Measurements from ENCODE around the gene KCTD2. TPM values are rescaled to one million over a fixed set of nuclear protein-coding genes. Genes with fewer than 3 reads are reported as not detected.

KCTD2 gene
- total and polyA plus RNA-seq, 2 of the 13 experiments (the other 11 are each of a cell fraction or from before 2014, with no cell fraction given), result 28.3 to 32.6 TPM

DNA sequence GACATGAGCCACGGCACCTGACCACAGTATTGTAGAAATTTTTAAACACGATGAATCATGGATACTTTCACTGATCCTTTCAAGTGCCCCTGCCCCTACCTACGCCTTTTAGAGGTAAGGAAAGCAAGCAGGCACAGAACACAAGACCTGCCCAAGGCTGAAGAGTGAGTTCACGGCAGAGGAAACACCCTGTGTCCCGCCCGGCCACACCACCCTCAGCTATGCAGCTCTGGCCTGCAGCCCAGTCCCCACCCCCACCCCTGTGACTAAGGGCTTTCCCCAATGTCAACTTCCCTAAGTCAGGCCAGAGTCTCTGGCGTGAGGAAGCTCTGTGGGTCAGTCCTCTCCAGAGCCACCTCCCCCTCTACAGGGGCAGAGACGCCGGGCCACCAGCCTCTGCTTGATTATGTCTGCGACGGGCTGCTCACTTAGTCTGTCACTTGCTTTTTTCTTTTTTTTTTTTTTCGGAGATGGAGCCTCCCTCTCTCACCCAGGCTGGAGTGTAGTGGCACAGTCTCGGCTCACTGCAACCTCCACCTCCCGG, 49.1 kb downstream of the KCTD2 start (continued):
- TF ChIP-seq, protein P1, sequence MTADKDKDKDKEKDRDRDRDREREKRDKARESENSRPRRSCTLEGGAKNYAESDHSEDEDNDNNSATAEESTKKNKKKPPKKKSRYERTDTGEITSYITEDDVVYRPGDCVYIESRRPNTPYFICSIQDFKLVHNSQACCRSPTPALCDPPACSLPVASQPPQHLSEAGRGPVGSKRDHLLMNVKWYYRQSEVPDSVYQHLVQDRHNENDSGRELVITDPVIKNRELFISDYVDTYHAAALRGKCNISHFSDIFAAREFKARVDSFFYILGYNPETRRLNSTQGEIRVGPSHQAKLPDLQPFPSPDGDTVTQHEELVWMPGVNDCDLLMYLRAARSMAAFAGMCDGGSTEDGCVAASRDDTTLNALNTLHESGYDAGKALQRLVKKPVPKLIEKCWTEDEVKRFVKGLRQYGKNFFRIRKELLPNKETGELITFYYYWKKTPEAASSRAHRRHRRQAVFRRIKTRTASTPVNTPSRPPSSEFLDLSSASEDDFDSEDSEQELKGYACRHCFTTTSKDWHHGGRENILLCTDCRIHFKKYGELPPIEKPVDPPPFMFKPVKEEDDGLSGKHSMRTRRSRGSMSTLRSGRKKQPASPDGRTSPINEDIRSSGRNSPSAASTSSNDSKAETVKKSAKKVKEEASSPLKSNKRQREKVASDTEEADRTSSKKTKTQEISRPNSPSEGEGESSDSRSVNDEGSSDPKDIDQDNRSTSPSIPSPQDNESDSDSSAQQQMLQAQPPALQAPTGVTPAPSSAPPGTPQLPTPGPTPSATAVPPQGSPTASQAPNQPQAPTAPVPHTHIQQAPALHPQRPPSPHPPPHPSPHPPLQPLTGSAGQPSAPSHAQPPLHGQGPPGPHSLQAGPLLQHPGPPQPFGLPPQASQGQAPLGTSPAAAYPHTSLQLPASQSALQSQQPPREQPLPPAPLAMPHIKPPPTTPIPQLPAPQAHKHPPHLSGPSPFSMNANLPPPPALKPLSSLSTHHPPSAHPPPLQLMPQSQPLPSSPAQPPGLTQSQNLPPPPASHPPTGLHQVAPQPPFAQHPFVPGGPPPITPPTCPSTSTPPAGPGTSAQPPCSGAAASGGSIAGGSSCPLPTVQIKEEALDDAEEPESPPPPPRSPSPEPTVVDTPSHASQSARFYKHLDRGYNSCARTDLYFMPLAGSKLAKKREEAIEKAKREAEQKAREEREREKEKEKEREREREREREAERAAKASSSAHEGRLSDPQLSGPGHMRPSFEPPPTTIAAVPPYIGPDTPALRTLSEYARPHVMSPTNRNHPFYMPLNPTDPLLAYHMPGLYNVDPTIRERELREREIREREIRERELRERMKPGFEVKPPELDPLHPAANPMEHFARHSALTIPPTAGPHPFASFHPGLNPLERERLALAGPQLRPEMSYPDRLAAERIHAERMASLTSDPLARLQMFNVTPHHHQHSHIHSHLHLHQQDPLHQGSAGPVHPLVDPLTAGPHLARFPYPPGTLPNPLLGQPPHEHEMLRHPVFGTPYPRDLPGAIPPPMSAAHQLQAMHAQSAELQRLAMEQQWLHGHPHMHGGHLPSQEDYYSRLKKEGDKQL (CRISPR knock-in tag; IDR thresholded peaks at IDR 0.05; ENCODE audit: low read depth), result 0 out of 2 replicates have a peak, but pooled peaks have one; percentile 28
- TF ChIP-seq, protein P2, sequence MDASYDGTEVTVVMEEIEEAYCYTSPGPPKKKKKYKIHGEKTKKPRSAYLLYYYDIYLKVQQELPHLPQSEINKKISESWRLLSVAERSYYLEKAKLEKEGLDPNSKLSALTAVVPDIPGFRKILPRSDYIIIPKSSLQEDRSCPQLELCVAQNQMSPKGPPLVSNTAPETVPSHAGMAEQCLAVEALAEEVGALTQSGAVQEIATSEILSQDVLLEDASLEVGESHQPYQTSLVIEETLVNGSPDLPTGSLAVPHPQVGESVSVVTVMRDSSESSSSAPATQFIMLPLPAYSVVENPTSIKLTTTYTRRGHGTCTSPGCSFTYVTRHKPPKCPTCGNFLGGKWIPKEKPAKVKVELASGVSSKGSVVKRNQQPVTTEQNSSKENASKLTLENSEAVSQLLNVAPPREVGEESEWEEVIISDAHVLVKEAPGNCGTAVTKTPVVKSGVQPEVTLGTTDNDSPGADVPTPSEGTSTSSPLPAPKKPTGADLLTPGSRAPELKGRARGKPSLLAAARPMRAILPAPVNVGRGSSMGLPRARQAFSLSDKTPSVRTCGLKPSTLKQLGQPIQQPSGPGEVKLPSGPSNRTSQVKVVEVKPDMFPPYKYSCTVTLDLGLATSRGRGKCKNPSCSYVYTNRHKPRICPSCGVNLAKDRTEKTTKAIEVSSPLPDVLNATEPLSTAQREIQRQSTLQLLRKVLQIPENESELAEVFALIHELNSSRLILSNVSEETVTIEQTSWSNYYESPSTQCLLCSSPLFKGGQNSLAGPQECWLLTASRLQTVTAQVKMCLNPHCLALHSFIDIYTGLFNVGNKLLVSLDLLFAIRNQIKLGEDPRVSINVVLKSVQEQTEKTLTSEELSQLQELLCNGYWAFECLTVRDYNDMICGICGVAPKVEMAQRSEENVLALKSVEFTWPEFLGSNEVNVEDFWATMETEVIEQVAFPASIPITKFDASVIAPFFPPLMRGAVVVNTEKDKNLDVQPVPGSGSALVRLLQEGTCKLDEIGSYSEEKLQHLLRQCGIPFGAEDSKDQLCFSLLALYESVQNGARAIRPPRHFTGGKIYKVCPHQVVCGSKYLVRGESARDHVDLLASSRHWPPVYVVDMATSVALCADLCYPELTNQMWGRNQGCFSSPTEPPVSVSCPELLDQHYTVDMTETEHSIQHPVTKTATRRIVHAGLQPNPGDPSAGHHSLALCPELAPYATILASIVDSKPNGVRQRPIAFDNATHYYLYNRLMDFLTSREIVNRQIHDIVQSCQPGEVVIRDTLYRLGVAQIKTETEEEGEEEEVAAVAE (CRISPR knock-in tag; IDR thresholded peaks at IDR 0.05; ENCODE audit: borderline replicate concordance), result 0 out of 2 replicates have a peak, but pooled peaks have one; percentile 43
- no peak for TF ChIP-seq PAF1 (CRISPR knock-in tag; IDR thresholded peaks at IDR 0.05)
- TF ChIP-seq ZNF335 (CRISPR knock-in tag; IDR thresholded peaks at IDR 0.05), result peak; percentile 54; the same call in 1 of the 2 replicates
- no peak for TF ChIP-seq RFX3 (CRISPR knock-in tag; IDR thresholded peaks at IDR 0.05)
- 0 out of 2 replicates have a peak, but pooled peaks have one; percentile 47 for TF ChIP-seq GATAD1 (CRISPR knock-in tag; IDR thresholded peaks at IDR 0.05)
- TF ChIP-seq SP5 (CRISPR knock-in tag; IDR thresholded peaks at IDR 0.05; ENCODE audit: borderline replicate concordance, low read depth), result peak; percentile 76
- no peak for TF ChIP-seq MZF1 (CRISPR knock-in tag; IDR thresholded peaks at IDR 0.05; ENCODE audit: borderline replicate concordance)
- no peak for TF ChIP-seq SOX6 (IDR thresholded peaks at IDR 0.05)
- peak; percentile 53 for TF ChIP-seq SOX6 (CRISPR knock-in tag; IDR thresholded peaks at IDR 0.05)
- TF ChIP-seq ZFP90 (CRISPR knock-in tag; IDR thresholded peaks at IDR 0.05; ENCODE audit: borderline replicate concordance), result peak; percentile 79; the same call in 1 of the 2 replicates
- TF ChIP-seq, protein P3, sequence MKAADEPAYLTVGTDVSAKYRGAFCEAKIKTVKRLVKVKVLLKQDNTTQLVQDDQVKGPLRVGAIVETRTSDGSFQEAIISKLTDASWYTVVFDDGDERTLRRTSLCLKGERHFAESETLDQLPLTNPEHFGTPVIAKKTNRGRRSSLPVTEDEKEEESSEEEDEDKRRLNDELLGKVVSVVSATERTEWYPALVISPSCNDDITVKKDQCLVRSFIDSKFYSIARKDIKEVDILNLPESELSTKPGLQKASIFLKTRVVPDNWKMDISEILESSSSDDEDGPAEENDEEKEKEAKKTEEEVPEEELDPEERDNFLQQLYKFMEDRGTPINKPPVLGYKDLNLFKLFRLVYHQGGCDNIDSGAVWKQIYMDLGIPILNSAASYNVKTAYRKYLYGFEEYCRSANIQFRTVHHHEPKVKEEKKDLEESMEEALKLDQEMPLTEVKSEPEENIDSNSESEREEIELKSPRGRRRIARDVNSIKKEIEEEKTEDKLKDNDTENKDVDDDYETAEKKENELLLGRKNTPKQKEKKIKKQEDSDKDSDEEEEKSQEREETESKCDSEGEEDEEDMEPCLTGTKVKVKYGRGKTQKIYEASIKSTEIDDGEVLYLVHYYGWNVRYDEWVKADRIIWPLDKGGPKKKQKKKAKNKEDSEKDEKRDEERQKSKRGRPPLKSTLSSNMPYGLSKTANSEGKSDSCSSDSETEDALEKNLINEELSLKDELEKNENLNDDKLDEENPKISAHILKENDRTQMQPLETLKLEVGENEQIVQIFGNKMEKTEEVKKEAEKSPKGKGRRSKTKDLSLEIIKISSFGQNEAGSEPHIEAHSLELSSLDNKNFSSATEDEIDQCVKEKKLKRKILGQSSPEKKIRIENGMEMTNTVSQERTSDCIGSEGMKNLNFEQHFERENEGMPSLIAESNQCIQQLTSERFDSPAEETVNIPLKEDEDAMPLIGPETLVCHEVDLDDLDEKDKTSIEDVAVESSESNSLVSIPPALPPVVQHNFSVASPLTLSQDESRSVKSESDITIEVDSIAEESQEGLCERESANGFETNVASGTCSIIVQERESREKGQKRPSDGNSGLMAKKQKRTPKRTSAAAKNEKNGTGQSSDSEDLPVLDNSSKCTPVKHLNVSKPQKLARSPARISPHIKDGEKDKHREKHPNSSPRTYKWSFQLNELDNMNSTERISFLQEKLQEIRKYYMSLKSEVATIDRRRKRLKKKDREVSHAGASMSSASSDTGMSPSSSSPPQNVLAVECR (CRISPR knock-in tag; IDR thresholded peaks at IDR 0.05; ENCODE audit: borderline replicate concordance), result peak; percentile 43; the same call in 1 of the 2 replicates
- TF ChIP-seq PITX1 (CRISPR knock-in tag; IDR thresholded peaks at IDR 0.05), result peak; percentile 72
- no peak for TF ChIP-seq HNRNPL (IDR thresholded peaks at IDR 0.05; ENCODE audit: low read depth, low read length)
- peak; percentile 21; the same call in 1 of the 2 replicates for TF ChIP-seq TBX2 (CRISPR knock-in tag; IDR thresholded peaks at IDR 0.05; ENCODE audit: borderline replicate concordance)
- TF ChIP-seq NR2F6 (IDR thresholded peaks at IDR 0.05), result peak; percentile 65
- TF ChIP-seq NR2F6 (CRISPR knock-in tag; IDR thresholded peaks at IDR 0.05), result peak; percentile 83

All from HepG2 (cell line).